Measurements from ENCODE around the gene CCNJ. TPM values are rescaled to one million over a fixed set of nuclear protein-coding genes. Genes with fewer than 3 reads are reported as not detected.
A peak's percentile ranks its signal among the peaks of the same experiment; 100 is the strongest.

The CCNJ gene, protein sequence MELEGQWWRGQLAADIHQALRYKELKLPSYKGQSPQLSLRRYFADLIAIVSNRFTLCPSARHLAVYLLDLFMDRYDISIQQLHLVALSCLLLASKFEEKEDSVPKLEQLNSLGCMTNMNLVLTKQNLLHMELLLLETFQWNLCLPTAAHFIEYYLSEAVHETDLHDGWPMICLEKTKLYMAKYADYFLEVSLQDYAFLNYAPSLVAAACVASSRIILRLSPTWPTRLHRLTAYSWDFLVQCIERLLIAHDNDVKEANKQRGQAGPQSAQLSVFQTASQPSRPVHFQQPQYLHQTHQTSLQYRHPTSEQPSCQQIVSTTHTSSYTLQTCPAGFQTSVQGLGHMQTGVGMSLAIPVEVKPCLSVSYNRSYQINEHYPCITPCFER
- total RNA-seq = 28.3 and 28.7 TPM in 2 replicates

DNA sequence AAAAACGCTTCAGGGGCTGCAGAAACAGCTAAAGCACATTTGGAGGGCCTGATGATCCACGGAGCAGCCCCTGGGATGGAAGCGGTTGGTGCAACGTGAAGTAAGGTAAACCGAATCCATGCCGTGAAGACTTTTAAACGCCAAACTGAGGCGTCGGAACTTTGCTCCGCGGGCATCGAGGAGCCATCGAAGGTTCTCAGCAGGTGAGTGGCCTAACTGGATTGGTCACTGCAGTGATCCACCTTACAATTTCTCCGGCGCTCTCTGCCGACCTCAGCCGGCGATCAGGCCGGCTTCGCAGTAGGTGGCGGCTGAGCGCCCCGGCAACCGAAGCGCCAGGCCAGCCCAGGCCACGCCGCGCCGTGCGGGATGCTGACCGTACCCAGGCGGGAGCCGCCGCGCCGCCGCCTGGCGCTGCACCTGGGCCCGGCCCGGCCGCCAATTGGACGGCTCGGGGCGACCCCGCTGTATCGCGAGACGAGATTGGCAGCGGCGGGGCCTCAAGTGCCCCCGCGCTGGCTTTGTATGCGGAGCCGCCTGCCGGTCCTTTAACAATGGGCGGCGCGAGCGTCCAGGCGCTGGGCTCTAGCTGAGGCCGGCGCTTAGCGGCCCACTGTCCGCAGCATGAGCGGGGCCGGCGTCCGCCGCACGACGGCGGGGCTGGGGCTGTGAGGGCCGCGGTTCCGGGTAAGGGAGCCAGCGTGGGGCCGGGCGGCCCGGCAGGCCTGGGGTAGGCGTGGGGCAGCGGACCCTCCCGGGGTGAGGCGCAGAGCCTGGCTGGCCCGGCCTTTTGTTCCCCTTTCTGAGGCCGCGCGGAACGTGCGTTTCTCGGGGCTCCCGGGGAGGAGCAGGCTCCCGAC is at the start of gene CCNJ:
CCNJ (plus strand) TSS at position 551 of the 860 bp plus-strand sequence. CDS start 811 bp downstream, outside the sequence.

Small RNAs within 50 kb of the gene (small RNA-seq; reads per million reads assigned to genes)
- 1.8 reads per million, percentile 44 among the genes with 10 or more reads in this experiment for gene MIR3157

Other genes starting within 250 kb of the CCNJ start
- 0.27 and 0.36 TPM in 2 replicates for gene CC2D2B, start 135.6 kb upstream of the CCNJ start, total RNA-seq
- 16.6 and 19.1 TPM in 2 replicates for gene ZNF518A, start 86.7 kb downstream of the CCNJ start, total RNA-seq
- not detected in 2 replicates for gene BLNK, start 228.0 kb downstream of the CCNJ start, total RNA-seq